HG02970 (cell line): Measurements from ENCODE around the gene PLPP7.
"Not testable (repeated sequence)": the region's sequence is repeated elsewhere in the genome, so short reads cannot be mapped to it uniquely, and the experiment has no call there.

ENCODE experiments used
- ATAC-seq: cut with Tn5 transposase; IDR thresholded peaks from one replicate; pipeline ENCODE4 v1.9.1; 2021; ENCODE audit warnings: mild to moderate bottlenecking, moderate library complexity, moderate number of reproducible peaks; ENCODE audit not compliant: unreplicated experiment, low FRiP score

Gene PLPP7

DNA sequence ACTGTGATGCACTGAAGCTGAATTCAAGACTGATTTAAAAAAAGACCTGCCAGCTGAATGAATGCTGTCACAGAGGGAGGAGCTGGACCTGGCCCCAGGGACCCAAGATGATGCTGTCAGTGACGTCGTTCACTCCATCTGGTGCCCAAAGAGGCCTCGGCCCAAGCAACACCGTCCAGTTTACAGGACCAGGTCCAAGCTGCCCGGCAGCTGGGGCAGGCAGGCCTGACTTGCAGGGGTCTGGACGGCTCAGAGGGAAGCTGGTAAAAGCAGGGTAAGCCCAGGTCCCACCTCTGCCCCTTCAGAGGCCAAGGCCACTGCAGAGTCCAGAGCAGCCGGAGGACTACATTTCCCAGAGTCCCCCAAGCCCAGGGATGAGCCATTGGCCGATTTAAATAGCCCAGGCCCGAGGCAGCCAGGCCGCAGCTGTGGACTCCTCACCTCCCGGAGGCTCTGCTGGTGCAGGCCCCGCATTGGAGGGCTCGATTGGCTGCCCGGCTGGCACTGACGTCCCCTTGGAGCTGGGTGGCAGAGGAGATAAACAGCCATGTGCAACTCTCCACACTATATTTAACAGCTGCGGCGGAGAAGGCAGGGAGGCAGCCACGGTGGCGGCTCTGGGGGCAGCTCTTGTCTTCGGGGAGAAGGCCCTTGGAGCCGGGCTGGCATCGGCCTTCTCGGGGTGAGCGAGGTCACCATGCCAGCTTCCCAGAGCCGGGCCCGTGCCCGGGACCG is at the start of gene PLPP7:
Gene PLPP7 (plus strand): TSS at position 423 of the 735 bp plus-strand sequence. CDS start 275 bp downstream, at position 698.
- ATAC-seq = no peak

DNA sequence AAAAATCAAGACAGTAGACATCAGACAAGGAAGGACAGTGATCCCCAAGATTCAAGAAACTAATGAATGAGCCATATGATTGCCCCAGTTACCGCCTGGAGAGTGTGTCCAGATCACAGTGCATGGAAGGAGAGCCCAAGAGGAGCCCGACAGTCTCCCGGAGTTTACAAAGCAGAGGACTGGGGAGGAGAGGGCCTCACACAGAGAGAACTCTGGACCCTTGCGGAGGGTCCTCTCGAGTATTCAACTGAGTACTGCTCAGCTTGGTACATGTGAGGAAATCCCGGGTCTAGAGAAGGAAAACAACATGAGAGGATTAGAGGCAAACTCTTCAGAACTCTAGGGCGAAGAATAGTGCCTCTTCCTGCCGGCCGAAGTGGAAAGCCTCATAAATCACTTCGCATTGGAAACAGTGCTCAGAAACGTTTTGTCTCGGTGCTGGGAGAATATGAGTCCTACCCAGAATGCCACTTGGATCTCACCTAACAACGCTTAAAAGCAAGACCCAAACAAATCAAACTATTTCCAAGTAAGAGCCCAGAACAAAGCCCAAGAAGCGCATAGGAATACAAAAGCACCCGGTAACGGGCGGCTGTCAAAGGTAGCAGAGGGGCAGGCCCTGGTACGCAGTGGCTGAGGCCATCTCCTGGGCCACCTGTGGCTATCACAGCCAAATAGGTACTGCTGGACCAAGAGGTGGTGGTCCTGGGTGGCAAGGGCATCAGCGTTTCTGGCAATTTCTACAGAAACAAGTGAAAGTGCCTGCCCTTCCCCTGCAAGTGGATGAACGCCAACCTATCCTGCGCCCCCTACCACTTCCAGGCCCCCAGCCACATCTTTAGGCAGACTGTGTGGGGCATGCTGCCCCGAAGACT is 49.2 kb upstream of the PLPP7 start:
- ATAC-seq = no peak

DNA sequence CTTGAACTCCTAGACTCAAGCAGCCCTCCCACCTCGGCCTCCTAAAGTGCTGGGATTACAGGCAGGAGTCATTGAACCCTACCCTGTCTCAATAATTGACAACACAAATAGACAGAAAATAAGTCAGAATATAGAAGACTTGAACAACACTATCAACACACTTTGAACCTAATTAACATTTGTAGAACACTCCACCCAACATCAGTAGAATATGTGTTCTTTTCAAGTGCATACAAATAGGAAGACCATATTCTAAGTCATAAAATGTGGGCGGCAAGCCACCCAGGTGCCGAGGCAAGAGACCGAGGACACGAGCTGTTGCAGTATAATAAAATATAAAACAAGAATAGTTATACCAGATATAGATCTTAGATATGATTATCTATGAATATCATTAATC is 45.2 kb upstream of the PLPP7 start:
- not testable (repeated sequence) for ATAC-seq

DNA sequence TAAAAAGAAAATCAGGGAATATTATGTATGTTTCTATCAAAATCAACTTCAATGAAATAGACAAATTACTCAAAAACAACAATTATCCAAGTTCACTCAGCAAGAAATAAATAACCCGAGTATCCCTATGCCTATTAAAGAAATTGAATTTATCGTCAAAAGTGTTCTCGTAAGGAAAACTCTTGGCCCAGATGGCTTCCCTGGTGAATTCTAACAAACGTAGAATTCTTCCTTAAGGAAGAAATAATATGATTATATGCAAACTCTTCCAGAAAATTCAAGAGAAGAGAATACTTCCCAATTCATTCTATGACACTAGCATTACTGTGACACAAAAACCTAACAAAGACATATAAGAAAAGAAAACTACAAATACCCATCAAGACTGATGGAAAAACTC is 42.9 kb upstream of the PLPP7 start:
- no peak for ATAC-seq

DNA sequence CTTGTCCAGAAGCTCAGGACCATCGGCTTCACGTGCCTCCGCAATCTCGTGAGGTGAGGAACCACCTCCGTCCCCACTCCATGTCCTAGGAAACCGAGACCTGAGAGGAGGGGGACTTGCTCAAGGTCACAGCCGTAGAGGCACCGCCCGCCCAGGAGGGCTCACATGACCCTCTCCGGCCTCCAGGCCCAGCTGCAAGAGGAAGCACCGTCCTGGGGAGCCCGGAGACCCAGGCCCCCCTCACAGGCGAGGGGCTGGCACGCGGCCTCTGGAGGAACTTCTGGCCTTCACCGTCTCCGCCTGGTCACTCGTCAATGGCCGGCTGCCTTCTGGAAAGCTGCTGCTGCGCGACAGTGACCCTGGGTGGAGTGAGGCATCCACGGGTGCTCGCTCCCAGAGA is 37.4 kb upstream of the PLPP7 start:
- no peak for ATAC-seq

DNA sequence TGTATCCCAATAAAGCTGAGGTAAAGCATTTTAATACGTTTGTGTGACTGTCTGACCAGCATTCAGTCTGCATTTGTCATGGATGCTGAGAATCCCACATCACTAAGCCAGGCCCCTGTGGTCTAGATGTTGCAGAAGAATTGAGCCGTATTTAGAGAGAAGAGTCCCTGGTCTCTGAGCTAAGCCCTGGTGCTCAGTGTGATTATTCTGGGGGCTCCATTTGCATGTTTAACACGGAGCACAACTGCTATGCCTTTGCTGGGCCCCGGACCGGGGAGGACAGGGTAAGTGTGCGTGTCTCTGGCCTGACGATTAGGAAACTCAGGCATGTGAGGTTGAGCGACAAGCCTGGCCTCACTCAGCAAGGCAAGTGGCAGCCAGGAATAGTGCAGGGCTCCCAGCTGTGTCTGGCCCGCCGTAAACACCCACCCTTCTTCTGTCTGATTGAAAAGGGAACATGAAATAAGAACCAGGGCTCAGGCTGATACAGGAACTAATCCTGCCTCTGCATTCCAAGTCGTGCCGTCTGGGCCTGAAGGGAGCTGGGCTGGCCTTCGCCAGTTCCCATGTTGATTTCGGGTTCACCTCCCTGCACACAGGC is 35.5 kb upstream of the PLPP7 start:
- ATAC-seq = no peak

DNA sequence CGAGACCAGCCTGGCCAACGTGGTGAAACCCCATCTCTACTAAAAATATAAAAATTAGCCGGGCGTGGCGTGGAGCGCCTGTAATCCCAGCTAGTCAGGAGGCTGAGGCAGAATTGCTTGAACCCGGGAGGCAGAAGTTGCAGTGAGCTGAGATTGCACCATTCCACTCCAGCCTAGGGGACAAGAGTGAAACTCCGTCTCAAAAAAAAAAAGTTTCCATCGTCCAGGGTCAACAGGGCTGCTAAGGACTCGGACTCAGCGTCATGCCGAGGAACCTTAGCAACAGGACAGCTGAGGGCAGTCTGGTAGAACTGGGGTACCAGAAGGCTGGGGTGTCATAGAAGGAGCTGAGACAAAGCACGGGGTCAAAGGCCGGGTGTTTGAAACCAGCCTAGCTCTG is 34.9 kb upstream of the PLPP7 start:
- no peak for ATAC-seq

DNA sequence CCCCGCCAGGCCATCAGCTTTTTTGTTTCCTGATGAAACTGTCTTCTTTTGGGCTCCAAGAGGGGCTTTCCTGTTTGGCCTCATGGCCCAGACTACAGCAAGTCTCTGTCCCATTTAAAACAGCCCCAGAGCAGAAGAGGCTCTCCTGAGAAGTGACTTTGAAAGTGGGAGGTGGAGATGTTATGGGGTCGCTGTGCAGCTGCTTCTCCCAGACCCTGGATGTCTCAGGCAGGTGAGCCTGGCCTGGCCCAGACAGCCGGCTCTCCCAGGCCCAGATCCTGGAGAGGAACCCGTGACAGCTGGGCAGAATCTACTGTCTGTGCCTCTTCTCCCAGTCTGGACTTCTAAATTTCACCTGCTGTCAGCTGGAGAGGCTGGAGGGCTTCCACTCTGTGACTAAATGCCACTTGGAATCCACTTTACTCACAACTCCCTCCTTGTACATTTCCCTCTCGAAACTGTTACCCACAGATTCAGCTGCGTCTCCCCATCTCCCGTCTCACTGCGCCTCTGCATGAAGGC is 33.8 kb upstream of the PLPP7 start:
- no peak for ATAC-seq

DNA sequence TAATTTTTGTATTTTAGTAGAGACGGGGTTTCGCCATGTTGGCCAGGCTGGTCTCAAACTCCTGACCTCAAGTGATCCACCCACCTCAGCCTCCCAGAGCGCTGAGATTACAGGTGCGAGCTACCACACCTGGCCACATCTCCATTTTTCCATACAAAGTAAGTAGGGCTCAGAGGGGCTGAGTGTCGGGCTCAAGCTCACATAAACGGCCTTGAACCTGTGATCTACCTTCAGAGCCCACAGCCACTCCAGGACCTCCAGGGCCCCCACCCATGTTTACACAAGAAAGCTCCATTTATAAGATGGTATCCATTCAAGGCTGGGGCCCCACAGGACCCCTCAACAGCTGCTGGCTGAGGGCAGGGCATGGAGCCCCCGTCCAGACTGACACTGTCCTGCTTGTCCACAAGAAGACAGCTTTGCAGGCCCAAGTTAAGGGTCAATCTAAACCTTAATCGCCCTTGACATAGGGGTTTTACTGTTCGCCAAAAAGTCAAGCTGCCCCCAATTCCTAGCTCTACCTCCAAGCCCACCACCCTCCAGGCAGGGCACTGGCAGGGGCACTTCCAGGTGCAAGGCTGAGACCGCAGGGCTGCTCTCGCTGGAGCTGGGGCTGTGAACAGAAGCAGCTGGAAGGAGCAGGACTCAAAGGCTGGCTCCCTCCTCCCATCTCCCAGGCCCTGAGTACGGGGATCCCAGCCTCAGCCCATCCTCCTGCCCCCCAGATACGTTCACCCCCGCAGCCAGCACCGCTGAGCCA is 32.1 kb upstream of the PLPP7 start:
- no peak for ATAC-seq

DNA sequence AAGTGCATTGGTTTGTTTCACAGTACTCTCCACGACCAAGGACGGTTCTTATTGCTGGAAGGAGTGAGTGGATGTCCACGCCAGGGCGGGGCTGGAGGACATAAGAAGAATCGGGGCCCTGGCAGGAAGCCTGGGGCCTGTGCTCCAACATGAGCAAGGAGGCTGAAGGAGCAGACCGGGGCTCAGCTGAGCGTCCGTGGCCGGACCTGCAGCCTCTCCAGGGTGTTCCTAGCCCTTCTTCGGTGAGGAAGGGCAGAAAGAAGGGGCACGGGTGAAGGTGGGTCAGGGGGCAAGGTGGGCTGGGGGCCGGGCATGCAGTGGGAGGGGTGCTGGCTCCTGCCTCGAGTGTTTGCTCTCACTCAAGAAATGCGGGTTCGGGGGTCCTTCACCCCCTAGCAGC is 31.3 kb upstream of the PLPP7 start:
- no peak for ATAC-seq

DNA sequence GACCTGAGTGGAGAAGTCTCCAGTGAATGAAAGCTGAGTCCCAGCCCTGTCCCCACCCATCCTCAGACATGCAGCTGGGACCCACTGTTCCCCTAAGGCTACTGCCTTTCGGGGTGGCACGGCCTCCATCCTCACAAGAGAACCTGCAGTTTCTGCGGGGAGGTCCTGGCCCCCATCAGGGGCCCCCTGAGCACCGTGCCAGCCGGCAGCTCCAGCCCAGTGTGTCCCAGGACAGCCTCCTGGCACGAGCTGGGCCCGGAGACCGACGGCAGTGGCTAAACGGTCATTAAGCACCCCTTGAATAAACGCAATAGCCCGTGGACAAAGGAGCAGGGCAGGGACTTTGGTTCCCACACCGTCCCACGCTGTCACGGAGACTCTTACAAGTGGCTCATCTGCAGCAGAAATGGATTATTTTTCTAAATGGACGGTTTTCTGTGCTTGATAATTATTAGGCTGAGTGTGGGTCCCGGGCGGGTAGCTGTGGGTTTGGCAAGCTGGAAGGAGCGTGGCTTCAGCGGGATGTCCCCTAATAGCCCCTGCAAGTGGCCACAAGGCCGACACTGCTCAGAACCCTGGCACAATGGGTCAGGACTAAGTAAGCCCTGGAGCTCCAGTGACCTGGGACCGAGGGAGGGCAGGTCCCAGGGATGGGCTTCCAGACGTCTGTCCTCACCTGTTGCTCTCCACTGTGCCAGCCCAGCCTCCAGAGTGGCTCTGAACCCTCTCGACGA is 30.7 kb upstream of the PLPP7 start:
- ATAC-seq = no peak

DNA sequence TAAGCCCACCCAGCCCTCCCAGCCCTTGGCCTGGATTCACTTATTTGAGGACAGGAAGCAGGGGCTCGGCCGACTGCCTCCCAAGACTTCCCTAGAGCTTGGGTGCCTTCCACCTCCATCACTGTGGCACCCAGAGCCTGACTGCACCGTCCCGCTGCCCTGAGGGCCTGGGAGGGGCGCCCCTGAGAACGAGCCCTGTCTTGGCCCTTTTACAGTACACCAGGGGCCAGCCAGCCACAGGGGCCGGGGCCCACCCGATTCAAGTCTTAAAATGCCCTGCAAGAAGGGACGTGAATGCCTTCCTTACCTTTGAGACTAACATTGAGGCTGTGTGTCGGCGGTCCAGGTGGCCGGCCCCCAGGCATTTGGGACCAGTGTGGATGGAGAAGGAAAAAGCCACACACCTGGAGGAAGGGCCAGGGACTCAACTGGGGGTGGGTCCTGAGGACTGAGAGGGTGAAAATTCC is 30.1 kb upstream of the PLPP7 start:
- ATAC-seq = no peak

DNA sequence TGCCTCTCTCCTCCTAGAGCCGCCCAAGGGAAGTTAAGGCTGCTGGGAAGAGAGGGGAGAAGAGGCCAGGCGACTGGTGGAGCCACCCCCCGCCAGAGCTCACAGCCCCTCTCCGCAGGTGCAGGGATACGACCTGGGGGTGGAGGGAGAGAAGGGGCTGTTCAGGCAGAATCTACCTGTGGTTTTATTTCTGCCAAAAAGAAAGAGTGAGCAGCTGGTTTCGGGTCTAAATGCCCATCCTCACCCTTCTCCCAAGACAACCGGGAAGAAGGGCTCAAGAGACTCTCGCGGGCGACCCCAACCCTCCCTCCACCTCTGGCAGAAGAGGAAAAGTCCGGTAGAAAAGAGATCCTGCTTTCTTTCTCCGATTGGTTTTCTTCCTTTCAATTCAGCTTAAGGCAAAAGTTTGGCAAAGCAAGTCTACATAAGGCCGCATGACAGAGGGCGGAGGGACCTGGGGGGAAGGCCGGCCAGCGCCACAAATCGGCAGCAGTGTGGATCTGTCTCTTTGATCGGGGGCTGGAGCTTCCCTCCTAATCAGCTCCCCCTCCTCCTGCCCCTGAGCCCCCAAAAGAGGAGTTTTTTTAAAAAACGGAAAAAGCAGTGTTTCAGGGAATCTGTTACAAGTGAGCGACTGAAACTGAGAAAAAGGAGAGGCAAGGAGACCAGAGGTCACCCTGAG is 29.5 kb upstream of the PLPP7 start:
- no peak for ATAC-seq

DNA sequence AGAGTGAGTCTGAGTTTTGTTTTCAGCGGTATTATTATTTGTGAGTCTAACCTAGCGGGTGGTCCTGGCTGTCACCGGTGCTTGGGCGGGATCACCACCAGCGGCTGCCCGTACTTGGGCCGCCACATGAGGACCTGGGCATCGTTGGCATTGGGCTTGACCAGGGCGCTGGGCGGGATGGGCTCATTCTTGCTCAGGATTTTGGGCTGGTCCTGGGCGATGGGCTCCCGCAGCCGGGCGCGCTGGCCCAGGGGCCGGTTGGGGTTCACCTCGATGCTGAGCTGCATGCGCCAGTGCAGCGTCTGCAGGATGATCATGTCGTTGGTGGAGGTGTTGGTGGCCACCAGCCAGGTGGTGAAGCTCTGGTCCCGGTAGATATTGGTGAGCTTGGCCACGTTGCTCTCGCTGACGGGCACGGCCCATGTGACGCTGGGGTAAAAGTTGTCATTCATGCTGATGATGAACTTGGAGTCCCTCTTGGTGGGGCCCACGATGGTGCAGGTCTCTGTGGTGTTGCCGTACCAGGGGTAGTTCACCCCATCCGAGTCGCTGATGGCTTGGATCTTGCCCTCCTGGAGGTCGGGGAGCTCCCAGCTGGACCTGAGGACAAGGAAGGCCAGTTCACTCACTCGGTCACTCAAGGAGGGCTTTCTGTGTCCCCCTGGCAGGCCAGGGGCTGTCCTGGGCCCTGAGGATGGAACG is 28.6 kb upstream of the PLPP7 start:
- no peak for ATAC-seq

DNA sequence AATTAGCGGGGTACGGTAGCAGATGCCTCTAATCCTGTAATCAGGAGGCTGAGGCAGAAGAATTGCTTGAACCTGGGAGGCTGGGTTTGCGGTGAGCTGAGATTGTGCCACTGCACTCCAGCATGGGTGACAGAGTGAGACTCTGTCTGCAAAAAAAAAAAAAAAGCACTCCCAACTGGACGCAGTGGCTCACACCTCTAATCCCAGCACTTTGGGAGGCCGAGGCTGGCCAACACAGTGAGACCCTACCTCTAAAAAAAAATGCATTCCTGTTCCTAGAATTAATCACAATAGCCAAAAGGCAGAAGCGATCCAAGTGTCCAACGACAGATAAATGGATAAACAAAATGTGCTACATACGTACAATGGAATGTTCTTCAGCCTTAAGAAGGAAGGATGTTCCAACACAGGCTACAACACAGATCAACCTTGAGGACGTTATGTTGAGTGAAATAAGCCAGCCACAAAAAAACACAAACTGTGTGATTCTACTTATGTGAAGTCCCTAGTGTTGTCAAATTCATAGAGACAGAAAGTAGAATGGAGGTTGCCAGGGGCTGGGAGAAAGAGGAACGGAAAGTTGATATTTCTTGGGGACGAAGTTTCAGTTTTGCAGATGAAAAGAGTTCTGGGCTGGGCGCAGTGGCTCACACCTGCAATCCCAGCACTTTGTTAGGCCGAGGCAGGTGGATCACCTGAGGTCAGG is 27.0 kb upstream of the PLPP7 start:
- ATAC-seq = no peak

DNA sequence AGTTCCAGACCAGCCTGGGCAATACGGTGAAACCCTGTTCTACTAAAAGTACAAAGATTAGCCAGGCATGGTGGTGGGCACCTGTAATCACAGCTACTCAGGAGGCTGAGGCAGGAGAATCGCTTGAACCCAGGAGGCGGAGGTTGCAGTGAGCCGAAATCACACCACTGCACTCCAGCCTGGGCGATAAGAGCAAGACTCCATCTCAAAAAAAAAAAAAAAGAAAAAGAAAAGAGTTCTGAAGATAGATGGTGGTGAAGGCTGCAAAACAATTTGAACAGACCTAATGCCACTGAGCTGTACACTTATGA is 26.5 kb upstream of the PLPP7 start:
- not testable (repeated sequence) for ATAC-seq

DNA sequence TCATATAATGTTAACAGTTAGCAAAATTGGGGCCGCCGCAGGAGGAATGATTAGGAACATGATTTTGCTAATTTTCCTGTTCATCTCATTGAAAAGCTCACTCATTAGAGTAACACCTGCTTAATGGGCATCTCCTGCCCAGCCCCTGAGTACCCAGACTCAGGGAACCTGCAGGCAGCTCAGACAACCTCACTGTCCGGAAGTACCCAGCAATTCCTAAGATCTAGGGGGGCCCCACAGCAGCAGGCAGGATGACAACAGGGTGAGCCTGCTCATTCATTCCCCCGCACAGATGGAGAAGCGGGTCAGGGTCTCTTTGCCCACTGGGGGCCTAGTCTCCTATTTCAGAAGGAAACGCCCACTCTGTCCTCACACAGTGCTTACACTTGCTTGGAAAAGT is 25.8 kb upstream of the PLPP7 start:
- no peak for ATAC-seq

DNA sequence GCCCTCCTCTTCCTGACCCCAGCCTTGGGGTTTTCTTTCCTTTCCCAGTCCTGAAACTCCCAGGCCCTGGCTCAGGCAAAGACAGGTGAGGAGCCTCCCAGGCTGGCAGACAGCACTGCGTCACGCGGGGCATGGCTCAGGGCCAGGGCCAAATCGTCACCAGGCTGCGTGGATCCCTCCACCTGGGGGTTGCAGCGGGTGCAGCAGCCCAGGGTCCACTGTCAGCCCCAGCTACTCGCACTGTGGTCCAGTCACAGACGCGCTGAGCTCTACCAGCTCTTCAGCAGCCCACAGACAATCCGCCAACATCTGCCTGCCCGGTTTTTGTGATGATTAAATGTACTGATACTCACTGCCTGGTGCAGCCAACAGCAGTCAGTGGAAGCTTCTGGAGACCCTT is 25.3 kb upstream of the PLPP7 start:
- ATAC-seq = no peak
